GM18526 (cell line): ENCODE measurements around the gene ALG10.

Experiments
- POLR2A ChIP-seq: IDR thresholded peaks from 3 replicates; pipeline ENCODE4 v1.6.1; 2011; ENCODE audit not compliant: insufficient read length; ENCODE audit errors: extremely low read depth

ALG10 gene

GRCh38 chr12:34022079-34022830 is at the start of gene ALG10:
TSS of gene ALG10 (plus strand) at chr12:34022496. CDS start at chr12:34022600, 104 bp downstream.
- TF ChIP-seq POLR2A = peak; percentile 76

- TF ChIP-seq POLR2A = no peak
These were observed 44.4 kb upstream of the ALG10 start for GRCh38 chr12:33977887-33978286.

- TF ChIP-seq POLR2A = no peak
These were observed 34.0 kb upstream of the ALG10 start for GRCh38 chr12:33988197-33988805.

GRCh38 chr12:33988913-33989312 is 33.4 kb upstream of the ALG10 start:
- no peak for TF ChIP-seq POLR2A

- no peak for TF ChIP-seq POLR2A
These were observed 27.2 kb upstream of the ALG10 start for GRCh38 chr12:33994857-33995808.

- no peak for TF ChIP-seq POLR2A
These were observed 5.9 kb upstream of the ALG10 start for GRCh38 chr12:34016361-34016760.

- TF ChIP-seq POLR2A = no peak
These were observed 1.2 kb upstream of the ALG10 start for GRCh38 chr12:34021071-34021470.

GRCh38 chr12:34030591-34030990 is 8.3 kb downstream of the ALG10 start:
- TF ChIP-seq POLR2A = no peak

- no peak for TF ChIP-seq POLR2A
These were observed 11.5 kb downstream of the ALG10 start for GRCh38 chr12:34033628-34034296.

GRCh38 chr12:34046570-34046969 is 24.3 kb downstream of the ALG10 start:
- TF ChIP-seq POLR2A = no peak

GRCh38 chr12:34048714-34049113 is 26.4 kb downstream of the ALG10 start:
- no peak for TF ChIP-seq POLR2A

GRCh38 chr12:34051486-34051885 is 29.2 kb downstream of the ALG10 start:
- no peak for TF ChIP-seq POLR2A

GRCh38 chr12:34054938-34055337 is 32.6 kb downstream of the ALG10 start:
- TF ChIP-seq POLR2A = no peak
